ENCODE results near the gene PEX5.

The PEX5 gene

GRCh38 chr12:7189398-7190267, at the start of gene PEX5:
Gene PEX5 (plus strand): TSS chr12:7189686. CDS start chr12:7190378, 692 bp downstream.
- DNase-seq (ENCODE audit: low spot score), result peak; percentile 89

GRCh38 chr12:7141351-7142005, 48.0 kb upstream of the PEX5 start:
- DNase-seq (ENCODE audit: low spot score), result no peak

GRCh38 chr12:7142056-7142644, 47.3 kb upstream of the PEX5 start:
- DNase-seq (ENCODE audit: low spot score), result peak; percentile 67

GRCh38 chr12:7142809-7143465, 46.5 kb upstream of the PEX5 start:
- DNase-seq (ENCODE audit: low spot score), result no peak

GRCh38 chr12:7143564-7143963, 45.9 kb upstream of the PEX5 start:
- no peak for DNase-seq (ENCODE audit: low spot score)

- peak; percentile 42 for DNase-seq (ENCODE audit: low spot score)
Measured at GRCh38 chr12:7144414-7145120, 44.9 kb upstream of the PEX5 start.

- no peak for DNase-seq (ENCODE audit: low spot score)
Measured at GRCh38 chr12:7145671-7146070, 43.8 kb upstream of the PEX5 start.

GRCh38 chr12:7146228-7146627, 43.3 kb upstream of the PEX5 start:
- no peak for DNase-seq (ENCODE audit: low spot score)

- DNase-seq (ENCODE audit: low spot score), result no peak
Measured at GRCh38 chr12:7146906-7147305, 42.6 kb upstream of the PEX5 start.

GRCh38 chr12:7150356-7150755, 39.1 kb upstream of the PEX5 start:
- no peak for DNase-seq (ENCODE audit: low spot score)

GRCh38 chr12:7150841-7151240, 38.6 kb upstream of the PEX5 start:
- DNase-seq (ENCODE audit: low spot score), result no peak

- DNase-seq (ENCODE audit: low spot score), result no peak
Measured at GRCh38 chr12:7151532-7151931, 38.0 kb upstream of the PEX5 start.

GRCh38 chr12:7152818-7153217, 36.7 kb upstream of the PEX5 start:
- DNase-seq (ENCODE audit: low spot score), result no peak

- no peak for DNase-seq (ENCODE audit: low spot score)
Measured at GRCh38 chr12:7154042-7154441, 35.4 kb upstream of the PEX5 start.

- no peak for DNase-seq (ENCODE audit: low spot score)
Measured at GRCh38 chr12:7154901-7155470, 34.5 kb upstream of the PEX5 start.

GRCh38 chr12:7155471-7156034, 33.9 kb upstream of the PEX5 start:
- DNase-seq (ENCODE audit: low spot score), result no peak

GRCh38 chr12:7156259-7157197, 33.0 kb upstream of the PEX5 start:
- DNase-seq (ENCODE audit: low spot score), result no peak

GRCh38 chr12:7157391-7157790, 32.1 kb upstream of the PEX5 start:
- no peak for DNase-seq (ENCODE audit: low spot score)

GRCh38 chr12:7158781-7159609, 30.5 kb upstream of the PEX5 start:
- no peak for DNase-seq (ENCODE audit: low spot score)

All from kidney capillary endothelial cell (primary cell).